PC-3 (cell line): ENCODE results near the gene ZNF516.
"Not testable (repeated sequence)": the region's sequence is repeated elsewhere in the genome, so short reads cannot be mapped to it uniquely, and the experiment has no call there.

Experiments used
- CTCF ChIP-seq: fragments of 300-600 bp; sonication (generic); conservative IDR thresholded peaks from 2 replicates; pipeline ENCODE4 v1.5.1; 2017; ENCODE audit warnings: antibody characterized with exemption, low read depth, mild to moderate bottlenecking, low read length
- EZH2phosphoT487 ChIP-seq: fragments of 300-600 bp; sonication (generic); IDR thresholded peaks from 2 replicates; pipeline ENCODE4 v1.6.1; 2018; ENCODE audit warnings: mild to moderate bottlenecking, antibody characterized with exemption, low read length, borderline replicate concordance

DNA sequence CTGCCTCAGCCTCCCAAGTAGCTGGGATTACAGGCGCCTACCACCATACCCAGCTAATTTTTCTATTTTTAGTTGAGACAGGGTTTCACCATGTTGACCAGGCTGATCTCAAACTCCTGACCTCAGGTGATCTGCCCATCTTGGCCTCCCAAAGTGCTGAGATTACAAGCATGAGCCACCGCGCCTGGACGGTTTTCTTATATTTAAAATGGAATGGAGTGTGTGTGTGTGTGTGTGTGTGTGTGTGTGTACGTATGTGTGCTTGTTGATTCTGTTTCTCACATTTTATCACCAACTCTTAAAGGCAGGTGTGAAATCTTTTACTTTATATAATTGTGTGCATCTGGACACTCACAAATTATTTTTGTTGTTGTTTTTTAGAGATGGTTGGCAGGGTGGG is 41.6 kb upstream of the ZNF516 start:
- not testable (repeated sequence) for TF ChIP-seq EZH2phosphoT487, CTCF
